HUES6 (cell line): ENCODE results near the gene ITPR2.

ENCODE experiments used
- H3K27ac ChIP-seq: 2 replicates; pipeline ENCODE4 v1.7.0; 2013; ENCODE audit warnings: low read depth, mild to moderate bottlenecking, low read length, inconsistent platforms
- H3K27me3 ChIP-seq: 2 replicates; pipeline ENCODE4 v1.6.1; 2013; ENCODE audit warnings: low read length; ENCODE audit not compliant: control insufficient read depth, insufficient read depth
- H3K36me3 ChIP-seq: 2 replicates; pipeline ENCODE4 v1.6.1; 2013; ENCODE audit warnings: low read length; ENCODE audit not compliant: control insufficient read depth, insufficient read depth
- H3K4me1 ChIP-seq: 2 replicates; pipeline ENCODE4 v1.6.1; 2013; ENCODE audit warnings: low read length; ENCODE audit not compliant: control insufficient read depth, insufficient read depth
- H3K4me3 ChIP-seq: 2 replicates; pipeline ENCODE4 v1.5.1; 2013; ENCODE audit warnings: low read depth, low read length
- H3K9ac ChIP-seq: one replicate; pipeline ENCODE4 v1.6.1; 2013; ENCODE audit warnings: mild to moderate bottlenecking, low read length
- H3K9me3 ChIP-seq: 2 replicates; pipeline ENCODE4 v1.6.1; 2013; ENCODE audit warnings: low read depth, low read length; ENCODE audit not compliant: control insufficient read depth, insufficient read depth

ITPR2 gene

DNA sequence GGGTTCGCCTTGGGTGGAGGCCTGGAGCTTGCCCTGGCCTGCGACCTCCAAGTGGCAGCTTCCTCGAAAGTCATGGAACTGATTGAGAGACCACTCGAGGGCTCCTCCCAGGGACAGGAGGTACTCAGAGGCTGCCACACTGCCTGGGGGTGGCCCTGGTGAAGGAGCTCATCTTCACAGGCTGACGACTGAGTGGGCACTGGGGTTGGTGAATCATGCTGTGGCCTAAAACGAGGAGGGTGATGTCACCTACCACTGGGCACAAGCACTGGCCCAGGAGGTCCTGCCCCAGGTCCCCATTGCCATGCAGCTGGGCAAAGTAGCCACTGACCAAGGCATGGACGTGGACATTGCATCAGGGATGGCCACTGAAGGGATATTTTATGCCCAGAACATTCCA, 32.1 kb downstream of the ITPR2 start:
- no peaks in the 10 kb centered on the region for H3K9me3 ChIP-seq
- no peak overlapping the region for H3K9ac ChIP-seq
- H3K4me1 ChIP-seq = peaks cover 4% of the 10 kb centered on the region; the same call in 1 of the 2 replicates

DNA sequence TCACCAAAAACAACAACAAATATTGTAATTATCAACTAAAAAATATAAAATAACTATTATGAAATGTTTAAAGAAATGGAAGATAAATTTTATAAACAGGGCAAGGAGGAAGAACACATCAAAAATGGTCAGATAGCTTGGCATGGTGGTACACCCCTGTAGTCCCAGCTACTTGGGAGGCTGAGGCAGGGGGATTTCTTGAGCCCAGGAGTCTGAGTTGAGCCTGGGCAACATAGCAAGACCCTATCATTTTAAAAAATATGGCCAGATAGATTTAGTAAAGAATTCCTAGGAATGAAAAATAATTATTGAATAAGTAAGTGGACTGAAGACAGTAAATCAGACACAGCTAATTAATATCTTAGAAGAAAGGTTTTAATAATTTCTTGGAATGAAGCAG, 32.6 kb downstream of the ITPR2 start:
- Histone ChIP-seq H3K27me3 (no peaks in the 10 kb centered on the region), H3K9me3 (no peaks in the 10 kb centered on the region), H3K36me3 (no peaks in the 10 kb centered on the region), H3K4me3 (no peak overlapping the region), H3K27ac (no peak overlapping the region), H3K4me1 (peaks cover 4% of the 10 kb centered on the region; the same call in 1 of the 2 replicates), H3K9ac (no peak overlapping the region)

More for the DNA sequence above, 32.1 kb downstream of the ITPR2 start:
- Histone ChIP-seq H3K27me3 (no peaks in the 10 kb centered on the region), H3K27ac (no peak overlapping the region), H3K4me3 (no peak overlapping the region), H3K36me3 (no peaks in the 10 kb centered on the region)

DNA sequence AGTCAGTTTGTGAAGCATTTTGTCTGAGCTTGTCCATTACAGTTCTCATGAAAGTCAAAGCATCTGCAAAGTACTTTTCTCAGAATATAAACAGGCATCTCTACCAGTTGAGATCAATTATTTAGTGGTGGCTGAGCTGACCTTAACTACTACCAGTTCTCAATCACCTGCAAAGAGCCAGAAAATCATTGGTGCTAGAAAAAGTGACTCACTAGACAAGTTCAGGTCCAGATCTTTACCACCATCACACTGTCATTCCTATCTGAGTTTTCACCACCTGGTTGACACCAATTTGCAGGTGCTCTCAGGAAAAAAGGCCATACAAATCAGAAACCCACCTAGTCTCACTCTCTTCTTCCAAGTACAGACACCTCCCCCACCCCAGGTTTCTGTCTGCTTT, 33.3 kb downstream of the ITPR2 start:
- H3K27ac ChIP-seq = no peak overlapping the region

DNA sequence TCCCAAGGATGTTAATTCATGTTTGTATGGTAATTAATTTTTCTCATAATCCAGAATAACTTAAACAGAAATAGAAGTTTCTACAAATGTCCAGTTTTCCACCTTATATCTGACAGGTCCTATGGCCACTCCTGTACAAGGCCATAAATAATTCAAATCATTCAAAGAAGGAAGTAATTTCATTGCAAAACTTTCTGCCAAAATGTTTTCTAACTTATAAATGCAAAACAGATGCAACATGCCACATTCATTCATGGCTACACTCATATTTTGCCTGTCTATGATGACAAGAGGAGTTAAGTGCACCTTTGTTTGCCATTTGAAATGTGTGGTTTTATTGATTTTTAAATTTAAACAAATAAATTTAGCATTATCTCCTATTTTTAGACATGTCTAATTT, 34.4 kb downstream of the ITPR2 start:
- no peak overlapping the region for H3K27ac ChIP-seq
- H3K4me3 ChIP-seq = no peak overlapping the region
- no peaks in the 10 kb centered on the region for H3K27me3 ChIP-seq
- no peaks in the 10 kb centered on the region for H3K9me3 ChIP-seq
- H3K9ac ChIP-seq = no peak overlapping the region
- peaks cover 4% of the 10 kb centered on the region; the same call in 1 of the 2 replicates for H3K4me1 ChIP-seq
- H3K36me3 ChIP-seq = no peaks in the 10 kb centered on the region

More for the DNA sequence above, 33.3 kb downstream of the ITPR2 start:
- H3K27me3 ChIP-seq = no peaks in the 10 kb centered on the region
- H3K9ac ChIP-seq = no peak overlapping the region
- no peaks in the 10 kb centered on the region for H3K9me3 ChIP-seq
- no peak overlapping the region for H3K4me3 ChIP-seq
- peaks cover 4% of the 10 kb centered on the region; the same call in 1 of the 2 replicates for H3K4me1 ChIP-seq
- H3K36me3 ChIP-seq = no peaks in the 10 kb centered on the region

DNA sequence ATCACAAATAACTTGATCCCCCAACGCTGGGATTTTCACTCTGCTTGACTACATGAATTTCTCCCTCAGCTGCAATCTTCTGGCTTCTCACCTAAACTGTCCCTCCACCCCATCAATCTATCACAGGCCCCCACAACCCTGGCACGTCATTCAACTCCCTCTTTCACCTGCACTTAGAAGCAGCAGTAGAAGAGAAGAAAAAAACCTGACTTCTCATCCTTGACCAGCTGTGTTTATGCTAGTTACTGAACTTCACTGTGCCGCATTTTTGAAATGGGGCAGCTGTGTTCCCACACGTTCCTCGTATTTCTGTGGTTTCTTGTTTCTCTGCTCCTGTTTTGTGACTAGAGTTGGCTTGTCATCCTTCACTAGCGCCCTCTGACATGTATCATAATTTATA, 35.0 kb downstream of the ITPR2 start:
- H3K4me1 ChIP-seq = peaks cover 4% of the 10 kb centered on the region; the same call in 1 of the 2 replicates
- H3K9ac ChIP-seq = no peak overlapping the region
- H3K27me3 ChIP-seq = no peaks in the 10 kb centered on the region
- H3K4me3 ChIP-seq = no peak overlapping the region
- H3K27ac ChIP-seq = no peak overlapping the region
- no peaks in the 10 kb centered on the region for H3K9me3 ChIP-seq
- H3K36me3 ChIP-seq = no peaks in the 10 kb centered on the region

GRCh38 chr12:26795910-26796309, 37.1 kb downstream of the ITPR2 start:
- peaks cover 4% of the 10 kb centered on the region; the same call in 1 of the 2 replicates for H3K4me1 ChIP-seq
- H3K36me3 ChIP-seq = no peaks in the 10 kb centered on the region
- no peaks in the 10 kb centered on the region for H3K9me3 ChIP-seq
- no peak overlapping the region for H3K27ac ChIP-seq
- no peak overlapping the region for H3K9ac ChIP-seq
- no peaks in the 10 kb centered on the region for H3K27me3 ChIP-seq
- H3K4me3 ChIP-seq = no peak overlapping the region

DNA sequence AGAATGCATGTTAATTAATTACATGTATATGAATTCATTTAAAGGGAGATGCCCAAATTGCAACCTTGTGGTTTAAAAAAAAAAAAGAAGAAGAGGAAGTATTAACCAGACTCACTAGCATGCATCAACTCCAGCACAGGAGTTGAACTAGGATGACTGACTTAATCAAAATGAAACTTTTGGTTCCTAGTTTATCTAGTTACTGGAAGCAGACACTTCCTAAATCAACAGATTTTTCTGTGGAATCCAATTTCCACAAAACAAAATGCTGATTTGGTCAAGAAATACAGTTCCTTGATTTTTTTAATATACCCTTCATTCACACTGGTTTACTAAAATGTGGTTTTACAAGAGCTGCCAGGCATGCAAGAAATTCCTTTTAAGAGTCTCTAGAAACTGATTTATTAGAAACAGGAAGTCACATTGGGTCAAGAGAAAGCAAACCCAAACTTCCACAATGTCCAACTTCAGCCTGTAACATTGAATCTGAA, 41.6 kb downstream of the ITPR2 start:
- Histone ChIP-seq H3K4me1 (no peaks in the 10 kb centered on the region; the same call in 1 of the 2 replicates), H3K27ac (no peak overlapping the region), H3K36me3 (peaks cover 5% of the 10 kb centered on the region), H3K9me3 (no peaks in the 10 kb centered on the region), H3K9ac (no peak overlapping the region), H3K4me3 (no peak overlapping the region), H3K27me3 (no peaks in the 10 kb centered on the region)

DNA sequence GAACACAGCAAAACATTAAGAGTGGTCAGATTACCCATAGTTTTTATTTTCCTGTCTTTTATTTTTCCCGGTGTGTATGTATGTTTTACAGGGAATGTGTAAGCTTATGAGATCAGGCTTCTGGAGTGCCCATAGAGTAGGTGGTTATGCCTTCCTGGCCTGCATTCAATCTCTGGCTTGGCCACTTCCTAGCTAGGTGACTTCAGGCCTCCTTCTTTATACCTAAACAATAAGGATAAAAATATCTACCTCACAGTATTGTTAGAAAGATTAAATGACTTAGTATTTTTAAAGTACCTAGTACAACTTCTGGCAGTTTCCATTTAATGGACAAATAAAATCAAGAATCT, 42.4 kb downstream of the ITPR2 start:
- H3K36me3 ChIP-seq = peaks cover 5% of the 10 kb centered on the region
- no peaks in the 10 kb centered on the region for H3K27me3 ChIP-seq
- H3K27ac ChIP-seq = no peak overlapping the region
- no peaks in the 10 kb centered on the region for H3K9me3 ChIP-seq
- H3K4me1 ChIP-seq = no peaks in the 10 kb centered on the region; the same call in 1 of the 2 replicates
- no peak overlapping the region for H3K9ac ChIP-seq
- no peak overlapping the region for H3K4me3 ChIP-seq

- H3K4me3 ChIP-seq = no peak overlapping the region
- H3K36me3 ChIP-seq = peaks cover 5% of the 10 kb centered on the region
- H3K9me3 ChIP-seq = no peaks in the 10 kb centered on the region
- no peaks in the 10 kb centered on the region; the same call in 1 of the 2 replicates for H3K4me1 ChIP-seq
- no peak overlapping the region for H3K9ac ChIP-seq
- H3K27ac ChIP-seq = no peak overlapping the region
- H3K27me3 ChIP-seq = no peaks in the 10 kb centered on the region
These were observed 43.0 kb downstream of the ITPR2 start for GRCh38 chr12:26789731-26790644.

DNA sequence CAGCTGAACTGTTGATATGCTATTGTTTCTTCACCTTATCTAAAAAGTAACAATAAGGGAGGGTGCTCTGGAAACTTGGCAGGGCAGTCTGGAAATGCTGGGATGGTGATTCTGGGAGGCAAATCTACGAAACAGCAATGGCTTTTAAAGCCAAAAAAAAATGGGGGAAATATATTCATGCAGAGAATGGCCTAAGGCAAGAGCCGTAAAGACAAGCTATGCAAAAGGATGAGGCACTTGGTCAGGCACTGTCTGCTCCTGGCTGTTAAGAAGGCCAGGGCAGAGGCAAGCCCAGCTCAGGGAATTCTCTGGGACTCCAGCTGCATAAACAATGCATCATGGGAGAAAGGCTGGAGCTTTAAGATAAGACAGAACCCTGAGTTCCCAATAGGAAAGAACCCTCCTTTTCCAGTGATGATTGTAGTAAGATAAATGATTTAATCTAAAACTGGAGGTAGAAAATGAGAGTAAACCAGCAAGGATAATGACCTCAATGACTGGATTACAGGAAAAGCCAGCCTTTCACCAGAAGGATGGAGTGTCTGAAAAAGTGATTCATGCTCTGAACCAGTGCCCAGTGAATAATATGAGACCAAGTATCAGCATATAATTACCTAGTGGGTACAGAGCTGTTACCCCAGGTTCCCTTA, 46.0 kb downstream of the ITPR2 start:
- no peak overlapping the region for H3K4me3 ChIP-seq
- H3K27ac ChIP-seq = no peak overlapping the region
- H3K9me3 ChIP-seq = peaks cover 9% of the 10 kb centered on the region
- H3K4me1 ChIP-seq = no peaks in the 10 kb centered on the region; the same call in 1 of the 2 replicates
- H3K9ac ChIP-seq = no peak overlapping the region
- H3K27me3 ChIP-seq = no peaks in the 10 kb centered on the region
- H3K36me3 ChIP-seq = peaks cover 5% of the 10 kb centered on the region

- Histone ChIP-seq H3K9ac (no peak overlapping the region), H3K4me3 (no peak overlapping the region), H3K27me3 (no peaks in the 10 kb centered on the region), H3K36me3 (peaks cover 5% of the 10 kb centered on the region), H3K9me3 (peaks cover 9% of the 10 kb centered on the region), H3K27ac (no peak overlapping the region), H3K4me1 (no peaks in the 10 kb centered on the region; the same call in 1 of the 2 replicates)
These were observed 46.5 kb downstream of the ITPR2 start for GRCh38 chr12:26786491-26786864.
